Islet of Langerhans (tissue), 1 donor: ENCODE data around the gene COL1A1.

Experiments used
- FAIRE-seq: peaks from one replicate; lab custom pipeline; 2011; peaks lifted over from hg19 to GRCh38; lab: Jason Lieb, UNC

COL1A1 gene

GRCh38 chr17:50213026-50214022, 11.9 kb upstream of the COL1A1 start:
- no peak for FAIRE-seq

- FAIRE-seq = no peak
Measured at GRCh38 chr17:50212121-50212843, 10.9 kb upstream of the COL1A1 start.

- no peak for FAIRE-seq
Measured at GRCh38 chr17:50211249-50212120, 10.1 kb upstream of the COL1A1 start.

GRCh38 chr17:50210240-50211225, 9.1 kb upstream of the COL1A1 start:
- FAIRE-seq = no peak

GRCh38 chr17:50209472-50210239, 8.2 kb upstream of the COL1A1 start:
- no peak for FAIRE-seq

- FAIRE-seq = no peak
Measured at GRCh38 chr17:50209133-50209471, 7.7 kb upstream of the COL1A1 start.

GRCh38 chr17:50208611-50209061, 7.2 kb upstream of the COL1A1 start:
- no peak for FAIRE-seq

- FAIRE-seq = no peak
Measured at GRCh38 chr17:50207792-50208567, 6.5 kb upstream of the COL1A1 start.

GRCh38 chr17:50207315-50207714, 5.9 kb upstream of the COL1A1 start:
- no peak for FAIRE-seq

GRCh38 chr17:50206604-50207293, 5.3 kb upstream of the COL1A1 start:
- no peak for FAIRE-seq

GRCh38 chr17:50205963-50206505, 4.6 kb upstream of the COL1A1 start:
- FAIRE-seq = no peak

- FAIRE-seq = no peak
Measured at GRCh38 chr17:50205111-50205962, 3.9 kb upstream of the COL1A1 start.

- no peak for FAIRE-seq
Measured at GRCh38 chr17:50204431-50204830, 3.0 kb upstream of the COL1A1 start.

GRCh38 chr17:50203604-50204345, 2.3 kb upstream of the COL1A1 start:
- FAIRE-seq = no peak

- FAIRE-seq = no peak
Measured at GRCh38 chr17:50203086-50203485, 1.7 kb upstream of the COL1A1 start.

- no peak for FAIRE-seq
Measured at GRCh38 chr17:50200457-50201275, 765 bp downstream of the COL1A1 start.
